SK-N-MC (cell line): ENCODE results near the gene RBBP8.

ENCODE experiments used
- EZH2 ChIP-seq: fragments of 200-600 bp; sonication (generic); IDR thresholded peaks from one replicate; pipeline ENCODE4 v1.6.1; 2017; ENCODE audit warnings: antibody characterized with exemption
- FOXP2 ChIP-seq: optimal IDR thresholded peaks from 2 replicates; pipeline ENCODE3; 2011; ENCODE audit warnings: mild to moderate bottlenecking, moderate library complexity; ENCODE audit not compliant: insufficient read depth; ENCODE audit errors: extremely low read length, control extremely low read depth
- POLR2AphosphoS5 ChIP-seq: IDR thresholded peaks from 2 replicates; pipeline ENCODE4 v1.6.1; 2012; ENCODE audit warnings: mild to moderate bottlenecking, low read depth, low read length, borderline replicate concordance

DNA sequence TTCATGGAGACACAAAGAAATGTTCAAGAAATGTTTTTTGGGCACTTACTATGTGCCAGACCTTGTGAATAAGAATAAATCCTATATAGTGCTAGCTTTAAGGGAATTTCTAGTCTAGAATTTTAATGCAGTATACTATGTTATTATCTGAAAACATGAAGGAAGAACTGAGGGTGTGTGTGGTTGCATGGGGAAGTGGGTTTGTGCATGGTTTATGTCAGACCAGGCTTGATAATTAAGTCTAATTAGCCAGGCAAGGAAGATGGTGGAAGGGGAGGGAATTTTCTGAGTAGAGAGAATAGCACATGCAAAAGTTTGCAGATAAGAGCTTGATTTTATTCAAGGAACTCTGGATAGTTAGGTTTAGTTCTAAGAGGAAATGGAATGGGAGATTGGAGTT, 6.5 kb downstream of the RBBP8 start:
- no peak for TF ChIP-seq POLR2AphosphoS5
- no peak for TF ChIP-seq EZH2
- no peak for TF ChIP-seq FOXP2
